Inflammatory macrophage (primary cell): ENCODE data around the gene HPS6.
"Not testable (repeated sequence)": the region's sequence is repeated elsewhere in the genome, so short reads cannot be mapped to it uniquely, and the experiment has no call there.

Experiments used
- DNase-seq, 2 donors: peaks; one replicate each; pipeline ENCODE4 v3.0.0-alpha.2; 2020 to 2022
- total RNA-seq, 18 experiments: gene quantifications; one replicate each; lab custom pipeline; 2026; ENCODE audit warnings: mixed read lengths in 6 of 18, inconsistent platforms in 2 of 18; lab: John Stamatoyannopoulos, UW

The HPS6 gene
- 26.1 to 93.4 (median 43.3) reads per million in 18 experiments for total RNA-seq

- peak; percentile 95 to 96 for DNase-seq
Measured at GRCh38 chr10:102064868-102065560, at the start of gene HPS6. Gene HPS6, plus strand, starts transcription at chr10:102065349. Its CDS starts 126 bp downstream, at chr10:102065475.

DNA sequence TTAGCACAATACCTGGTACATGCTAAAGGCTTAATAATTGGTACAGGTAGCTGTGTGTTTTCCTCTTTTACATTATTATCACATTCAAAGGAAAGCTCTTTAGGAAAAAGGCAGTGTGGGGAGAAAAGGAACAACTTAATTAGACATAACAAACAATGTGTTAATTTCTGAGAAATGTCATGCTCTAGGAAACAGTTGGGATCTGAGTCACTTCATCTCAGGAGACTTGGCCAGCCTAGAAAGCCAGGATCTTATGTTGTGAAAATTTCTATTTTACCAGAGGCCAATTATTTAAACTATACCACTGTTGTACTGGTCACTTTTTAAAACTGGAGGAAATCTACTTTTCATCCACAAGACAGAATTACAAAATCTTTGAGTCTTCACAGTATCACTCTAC lies 48.7 kb upstream of the HPS6 start:
- DNase-seq, result no peak

DNA sequence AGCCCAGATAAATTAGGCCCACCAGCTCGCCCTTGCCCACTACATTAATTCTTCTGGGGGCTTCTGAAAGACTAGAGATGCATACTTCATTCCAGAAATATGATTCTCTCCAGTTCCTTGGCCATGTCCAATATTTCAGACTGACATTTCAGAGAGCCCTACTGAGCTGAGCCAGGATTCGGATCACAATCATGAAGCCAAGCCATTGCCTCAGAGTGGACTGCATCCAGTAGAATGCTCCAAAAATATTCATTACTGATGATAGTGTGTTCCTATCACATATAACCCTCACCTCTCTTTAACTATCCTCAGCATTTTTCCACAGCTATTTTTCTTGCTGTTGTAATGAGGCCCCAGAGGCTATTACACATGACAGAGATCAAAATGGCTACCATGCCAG lies 47.9 kb upstream of the HPS6 start:
- no peak for DNase-seq

GRCh38 chr10:102020938-102021337 lies 44.2 kb upstream of the HPS6 start:
- no peak for DNase-seq

- peak; percentile 80 to 89 for DNase-seq
Measured at GRCh38 chr10:102024799-102025198, 40.4 kb upstream of the HPS6 start.

GRCh38 chr10:102027261-102027660 lies 37.9 kb upstream of the HPS6 start:
- no peak for DNase-seq

DNA sequence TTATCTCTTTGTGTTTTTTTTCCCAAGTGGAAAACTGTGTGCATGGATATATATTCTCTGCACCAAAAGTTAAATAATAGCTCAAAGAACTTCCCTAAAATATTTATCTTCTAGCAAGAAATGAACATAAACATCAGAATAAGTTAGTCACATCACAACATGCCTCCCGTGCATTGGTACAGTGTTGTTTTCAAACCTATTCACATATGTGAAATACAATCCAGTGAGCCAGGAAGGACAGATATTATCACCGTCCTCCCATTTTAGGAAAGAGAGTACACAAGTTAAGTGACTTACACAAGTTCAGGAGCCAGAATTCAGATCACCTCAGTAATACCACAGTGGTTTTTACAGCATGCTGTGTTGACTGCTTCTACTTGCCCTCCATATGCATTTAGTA lies 31.4 kb upstream of the HPS6 start:
- no peak for DNase-seq

DNA sequence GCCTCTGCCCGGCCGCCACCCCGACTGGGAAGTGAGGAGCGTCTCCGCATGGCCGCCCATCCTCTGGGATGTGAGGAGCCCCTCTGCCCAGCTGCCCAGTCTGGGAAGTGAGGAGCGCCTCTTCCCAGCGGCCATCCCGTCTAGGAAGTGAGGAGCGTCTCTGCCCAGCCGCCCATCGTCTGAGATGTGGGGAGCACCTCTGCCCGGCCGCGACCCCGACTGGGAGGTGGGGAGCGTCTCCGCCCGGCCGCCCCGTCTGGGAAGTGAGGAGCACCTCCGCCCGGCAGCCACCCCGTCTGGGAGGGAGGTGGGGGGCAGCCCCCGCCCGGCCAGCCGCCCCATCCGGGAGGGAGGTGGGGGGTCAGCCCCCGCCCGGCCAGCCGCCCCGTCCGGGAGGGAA lies 29.3 kb upstream of the HPS6 start:
- not testable (repeated sequence) for DNase-seq

DNA sequence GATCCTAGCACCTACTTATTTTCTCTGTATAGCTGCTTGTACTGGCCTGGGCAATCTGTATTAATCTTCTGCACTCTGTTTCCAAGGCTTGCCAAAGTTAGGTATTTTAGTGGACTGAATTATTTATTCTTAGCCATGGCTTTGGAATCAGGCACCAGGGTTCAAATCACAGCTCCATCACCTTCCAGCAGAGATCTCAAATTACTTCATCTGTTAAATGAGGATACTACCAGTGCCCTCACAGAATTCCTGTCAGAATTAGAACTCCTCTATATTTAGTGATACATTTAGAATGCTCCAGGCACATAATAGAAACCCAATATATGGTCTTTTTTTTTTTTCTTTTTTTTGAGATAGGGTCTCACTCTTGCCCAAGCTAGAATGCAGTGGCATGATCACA lies 26.7 kb upstream of the HPS6 start:
- no peak for DNase-seq

DNA sequence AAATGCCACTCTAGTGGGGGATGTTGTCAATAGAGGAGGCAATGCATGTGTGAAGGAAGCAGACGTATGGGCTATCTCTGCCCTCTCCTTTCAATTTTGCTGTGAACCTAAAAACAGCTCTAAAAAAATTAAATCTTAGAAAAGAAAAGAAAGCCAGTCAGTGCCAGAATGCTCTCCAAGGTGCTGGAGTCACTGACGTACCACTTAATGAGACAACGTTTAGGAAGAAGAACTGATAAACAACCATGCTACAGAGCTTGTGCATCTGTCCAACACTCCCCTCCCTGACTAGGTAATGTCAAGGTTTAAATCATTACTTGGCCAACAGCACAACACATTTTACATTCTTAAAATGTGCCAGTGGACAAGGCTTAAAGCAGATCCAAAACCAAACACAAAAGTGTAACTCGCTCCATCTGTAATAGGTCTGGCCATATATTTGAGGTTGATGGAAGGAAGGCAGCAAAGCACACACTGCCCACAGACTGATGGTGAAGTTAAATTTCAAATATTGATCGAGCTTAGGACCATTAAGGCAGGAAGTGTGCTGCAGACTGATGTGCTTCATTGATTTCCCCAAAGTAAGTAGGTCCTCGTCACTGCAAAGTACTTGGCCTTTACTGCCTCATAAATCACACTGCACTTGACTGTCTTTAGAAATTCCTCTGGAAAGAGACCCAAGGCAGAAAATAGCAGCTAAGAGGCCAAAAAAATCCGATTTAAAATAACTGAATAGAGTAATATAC lies 24.7 kb upstream of the HPS6 start:
- DNase-seq, result no peak

- DNase-seq, result no peak
Measured at GRCh38 chr10:102045292-102045691, 19.9 kb upstream of the HPS6 start.

DNA sequence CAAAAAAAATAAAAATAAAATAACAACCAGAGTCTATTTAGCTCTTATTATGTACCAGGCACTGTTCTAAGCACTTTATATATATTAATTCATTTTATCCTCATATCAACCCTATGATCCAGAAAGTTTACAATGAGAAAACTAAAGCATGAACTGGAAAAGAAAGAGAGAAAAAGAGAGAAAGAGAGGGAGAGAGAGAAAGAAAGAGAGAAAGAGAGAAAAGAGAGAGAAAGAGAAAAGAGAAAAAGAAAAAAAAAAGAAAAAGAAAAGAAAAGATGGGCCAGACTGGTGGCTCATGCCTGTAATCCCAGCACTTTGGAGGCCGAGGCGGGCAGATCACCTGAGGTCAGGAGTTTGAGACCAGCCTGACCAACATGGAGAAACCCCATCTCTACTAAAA lies 19.1 kb upstream of the HPS6 start:
- no peak for DNase-seq

DNA sequence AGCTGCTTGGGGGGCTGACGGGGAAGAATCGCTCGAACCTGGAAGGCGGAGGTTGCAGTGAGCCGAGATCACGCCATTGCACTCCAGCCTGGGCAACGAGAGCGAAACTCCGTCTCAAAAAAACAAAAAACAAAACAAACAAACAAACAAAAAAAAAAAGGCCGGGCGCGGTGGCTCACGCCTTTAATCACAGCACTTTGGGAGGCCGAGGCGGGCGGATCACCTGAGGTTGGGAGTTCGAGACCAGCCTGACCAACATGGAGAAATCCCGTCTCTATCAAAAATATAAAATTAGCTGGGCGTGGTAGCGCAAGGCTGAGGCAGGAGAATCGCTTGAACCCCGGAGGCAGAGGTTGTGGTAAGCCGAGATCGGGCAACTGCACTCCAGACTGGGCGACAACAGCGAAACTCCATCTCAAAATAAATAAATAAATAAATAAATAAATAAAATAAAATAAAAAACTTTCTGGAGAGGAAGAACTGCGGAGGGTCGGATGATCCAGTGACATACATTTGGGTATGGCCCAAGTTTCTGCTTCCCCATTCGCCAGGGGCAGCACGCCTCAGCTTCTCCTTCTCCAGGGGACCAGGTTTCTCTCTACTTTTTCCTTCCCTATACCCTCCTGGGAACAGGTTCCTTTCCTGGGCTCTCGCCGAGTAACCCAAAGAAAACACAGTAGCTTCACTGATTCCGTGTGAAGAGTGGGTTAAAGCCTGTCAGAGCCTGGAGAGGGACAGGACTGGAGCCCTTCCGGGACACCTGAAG lies 10.1 kb upstream of the HPS6 start:
- DNase-seq, result peak; percentile 68 to 77

- DNase-seq, result peak; percentile 98
Measured at GRCh38 chr10:102055647-102056419, 9.3 kb upstream of the HPS6 start, which contains the start of gene ARMH3. Gene ARMH3, minus strand, starts transcription at chr10:102056173. Its CDS starts 16,059 bp downstream, at chr10:102040114.

DNA sequence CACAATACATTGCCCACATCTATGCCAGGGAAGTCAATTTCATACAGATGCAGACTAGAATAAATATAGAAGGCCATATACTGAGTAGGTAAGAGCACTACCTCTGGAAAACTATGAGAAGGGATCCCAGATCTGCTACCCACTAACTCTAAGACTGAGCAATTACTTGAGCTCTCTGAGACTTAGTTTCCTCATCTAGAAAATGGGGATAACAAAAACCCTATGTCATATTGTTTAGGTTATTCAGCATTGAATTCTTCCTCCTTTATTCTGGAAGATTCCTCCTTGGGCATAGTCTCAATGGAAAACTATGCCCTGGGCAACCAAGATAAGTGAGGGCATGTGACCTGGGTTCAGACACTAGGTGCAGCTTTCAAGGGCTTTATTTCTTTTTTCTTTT lies 5.2 kb upstream of the HPS6 start:
- DNase-seq, result no peak

DNA sequence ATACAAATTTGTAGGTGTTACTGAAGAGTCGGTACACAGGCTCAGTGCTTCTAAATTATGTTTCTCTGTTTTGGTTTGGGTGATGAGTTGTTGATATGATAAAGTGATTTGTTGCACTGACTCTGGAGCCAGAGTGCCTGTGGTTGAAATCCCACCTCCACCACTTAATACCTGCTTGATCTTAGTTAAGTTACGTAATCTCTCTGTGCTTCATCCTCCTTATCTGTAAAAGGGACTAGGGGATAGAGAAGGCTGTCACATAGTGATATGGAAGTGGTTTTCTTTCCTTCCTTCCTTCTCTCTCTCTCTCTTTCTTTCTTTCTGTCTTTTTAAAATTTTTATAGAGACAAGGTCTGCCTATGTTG lies 664 bp upstream of the HPS6 start:
- no peak for DNase-seq

- DNase-seq, result peak; percentile 7 to 45
Measured at GRCh38 chr10:102065561-102066398, 631 bp downstream of the HPS6 start.

DNA sequence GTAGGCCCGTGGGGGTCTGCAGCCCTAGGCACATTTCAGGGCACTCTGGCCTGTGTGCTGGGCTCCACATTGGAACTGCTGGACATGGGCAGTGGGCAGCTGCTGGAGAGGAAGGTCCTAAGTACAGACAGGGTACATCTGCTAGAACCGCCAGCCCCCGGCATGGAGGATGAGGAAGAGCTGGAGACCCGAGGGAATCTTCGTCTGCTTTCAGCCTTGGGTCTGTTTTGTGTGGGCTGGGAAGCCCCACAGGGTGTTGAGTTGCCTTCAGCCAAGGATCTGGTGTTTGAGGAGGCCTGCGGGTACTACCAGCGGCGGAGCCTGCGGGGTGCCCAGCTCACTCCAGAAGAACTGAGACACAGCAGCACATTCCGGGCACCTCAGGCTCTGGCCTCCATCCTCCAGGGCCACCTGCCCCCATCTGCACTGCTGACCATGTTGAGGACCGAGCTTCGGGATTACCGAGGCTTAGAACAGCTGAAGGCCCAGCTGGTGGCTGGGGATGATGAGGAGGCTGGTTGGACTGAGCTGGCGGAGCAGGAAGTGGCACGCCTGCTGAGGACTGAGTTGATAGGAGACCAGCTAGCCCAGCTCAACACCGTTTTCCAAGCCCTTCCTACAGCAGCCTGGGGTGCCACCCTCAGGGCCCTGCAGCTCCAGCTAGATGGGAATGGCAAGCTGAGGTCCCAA lies 1.4 kb downstream of the HPS6 start:
- DNase-seq, result no peak

GRCh38 chr10:102067091-102067916 lies 2.2 kb downstream of the HPS6 start:
- no peak for DNase-seq

- no peak for DNase-seq
Measured at GRCh38 chr10:102068216-102068615, 3.1 kb downstream of the HPS6 start.
